Measurements from ENCODE around the gene SLC24A2. TPM values are rescaled to one million over a fixed set of nuclear protein-coding genes. Genes with fewer than 3 reads are reported as not detected.

The SLC24A2 gene
- total and polyA plus RNA-seq, 2 donors (not counting 3 experiments of a cell fraction or from before 2014, with no cell fraction given) = not detected

DNA sequence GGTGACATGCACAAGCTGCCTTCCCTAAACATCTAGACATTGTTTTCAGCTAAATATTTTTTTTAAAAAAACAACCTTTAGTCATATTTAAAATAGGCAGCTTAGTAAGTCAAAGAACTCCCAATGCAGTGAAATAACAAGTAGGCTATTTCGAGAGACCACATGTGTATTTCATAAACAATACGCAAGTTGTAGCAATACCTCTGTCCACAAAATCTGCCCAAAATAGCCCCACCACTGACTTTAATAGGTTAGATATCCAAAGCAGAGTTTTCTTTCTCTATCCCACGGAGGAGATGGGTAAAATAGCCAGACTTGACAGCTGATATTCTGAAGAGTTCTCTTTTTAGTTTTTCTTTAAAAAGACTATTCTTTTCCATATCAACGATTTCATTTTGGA lies 1.2 kb downstream of the SLC24A2 start:
- Histone ChIP-seq H3K79me2 (ENCODE audit: control insufficient read depth, insufficient read depth, low read length) (no peaks in the 10 kb centered on the region), H3K4me1 (ENCODE audit: control insufficient read depth, extremely low read depth, insufficient read depth, low read length) (no peaks in the 10 kb centered on the region), H3K9ac (replicated peaks; ENCODE audit: extremely low read depth, insufficient read depth, low read length) (no peak overlapping the region), H3K27ac (ENCODE audit: insufficient read depth, low read depth, low read length) (no peak overlapping the region), H3K4me2 (ENCODE audit: insufficient read depth, low read length) (no peak overlapping the region), H3K4me3 (replicated peaks in 1 of 3; ENCODE audit: insufficient read depth in 1 of 3, low read depth in 1 of 3, low read length in 3 of 3) (no peak overlapping the region), H4K20me1 (replicated peaks; ENCODE audit: control insufficient read depth, extremely low read depth, insufficient read depth, low read length) (peaks cover 2% of the 10 kb centered on the region), H3K36me3 (ENCODE audit: control insufficient read depth in 2 of 2, extremely low read depth in 1 of 2, insufficient read depth in 2 of 2, low read length in 2 of 2) (no peaks in the 10 kb centered on the region), H2AFZ (ENCODE audit: low read depth, low read length) (no peak overlapping the region), H3K27me3 (ENCODE audit: control insufficient read depth in 2 of 2, insufficient read depth in 2 of 2, low read length in 2 of 2) (peaks cover 16 to 29% of the 10 kb centered on the region in 2 experiments), H3K9me3 (replicated peaks; ENCODE audit: control insufficient read depth, insufficient read depth, low read length) (no peaks in the 10 kb centered on the region), H3K9me1 (replicated peaks; ENCODE audit: control insufficient read depth, extremely low read depth, insufficient read depth, low read length) (no peaks in the 10 kb centered on the region)
- no TSS peak for BruUV-seq (replicated peaks)
- FAIRE-seq (no peak), DNase-seq (ENCODE audit: low read depth, low spot score) (no peak)
- dilution Hi-C loops (cut with MboI; ENCODE audit: extremely low pct_ligation_motif_present, low sequenced_read_pairs) = no loop called here
- intact Hi-C loops (cut with micrococcal nuclease) = no loop called here
- CTCF ChIA-PET = no interaction called here
- no peak for TF ChIP-seq POLR2AphosphoS5 (IDR thresholded peaks at IDR 0.05; ENCODE audit: insufficient read depth, low read depth, low read length)
- TF ChIP-seq JUN (IDR thresholded peaks at IDR 0.05; ENCODE audit: borderline replicate concordance, insufficient read depth, insufficient read length, low read depth) = no peak
- no peak for TF ChIP-seq GATA2 (IDR thresholded peaks at IDR 0.05; ENCODE audit: insufficient read depth, insufficient read length, low read depth, low read length)
- TF ChIP-seq POLR2A (IDR thresholded peaks at IDR 0.05; ENCODE audit: low read depth, low read length) = no peak
- TF ChIP-seq MAX (IDR thresholded peaks at IDR 0.05; ENCODE audit: insufficient read depth, insufficient read length) = no peak
- TF ChIP-seq MYC (IDR thresholded peaks at IDR 0.05; ENCODE audit: low read depth, low read length) = no peak
- no peak for TF ChIP-seq CTCF (IDR thresholded peaks at IDR 0.05; ENCODE audit: extremely low read depth in 1 of 2, insufficient read depth in 1 of 2, low read depth in 1 of 2, low read length in 2 of 2)
- TF ChIP-seq FOS (IDR thresholded peaks at IDR 0.05; ENCODE audit: borderline replicate concordance, insufficient read depth, low read length) = no peak
- no peak for TF ChIP-seq EZH2 (IDR thresholded peaks at IDR 0.05; ENCODE audit: borderline replicate concordance, low read depth, low read length, severe bottlenecking)
- POLR2A ChIA-PET = no interaction called here

Data from endothelial cell of umbilical vein (primary cell).